HEK293 (cell line): ENCODE measurements around the gene JTB.

Experiments used
- CTCF ChIP-seq: fragments of 450-650 bp; formaldehyde crosslinking; IDR thresholded peaks from 2 replicates; pipeline ENCODE4 v1.5.1; 2016; ENCODE audit warnings: missing biosample characterization, missing genetic modification characterization
- ELK4 ChIP-seq: IDR thresholded peaks from 2 replicates; pipeline ENCODE4 v1.6.1; 2011; ENCODE audit warnings: mild to moderate bottlenecking, low read depth, low read length, borderline replicate concordance
- KLF7 ChIP-seq: fragments of 450-650 bp; formaldehyde crosslinking; IDR thresholded peaks from 2 replicates; pipeline ENCODE4 v1.5.1; 2016; ENCODE audit warnings: missing biosample characterization, missing genetic modification characterization, borderline replicate concordance
- PBX3 ChIP-seq: sonication (generic); formaldehyde crosslinking; IDR thresholded peaks from 2 replicates; pipeline ENCODE4 v1.8.1; 2022; ENCODE audit warnings: mild to moderate bottlenecking, moderate library complexity, missing genetic modification reagents
- ZNF175 ChIP-seq: fragments of 450-650 bp; formaldehyde crosslinking; IDR thresholded peaks from 2 replicates; pipeline ENCODE4 v1.5.1; 2016; ENCODE audit warnings: missing biosample characterization, missing genetic modification characterization
- ZNF449 ChIP-seq: fragments of 450-650 bp; formaldehyde crosslinking; IDR thresholded peaks from 2 replicates; pipeline ENCODE4 v1.5.1; 2017; ENCODE audit warnings: missing biosample characterization, mild to moderate bottlenecking, missing genetic modification characterization, moderate library complexity

- no peak for TF ChIP-seq PBX3 (CRISPR knock-in tag)
- TF ChIP-seq CTCF (tag by site-specific recombination): no peak
- TF ChIP-seq ELK4: no peak
- no peak for TF ChIP-seq ZNF449 (tag by site-specific recombination)
- TF ChIP-seq KLF7 (tag by site-specific recombination): no peak
- TF ChIP-seq ZNF175 (tag by site-specific recombination): no peak
Observed at GRCh38 chr1:153929981-153930948, 47.2 kb downstream of the JTB start.
